Fibroblast of lung (primary cell): Measurements from ENCODE around the gene TNIP1.

Source experiments
- EZH2 ChIP-seq: IDR thresholded peaks from 2 replicates; pipeline ENCODE4 v1.5.1; 2012; ENCODE audit warnings: low read length, control low read depth, mild to moderate bottlenecking; ENCODE audit errors: missing control alignments
- TF ChIP-seq, protein P1 (sequence below), 2 donors: IDR thresholded peaks in 1 of 2; conservative IDR thresholded peaks in 1 of 2; 1 replicate in 1 of 2; 2 replicates in 1 of 2; pipeline ENCODE4 v1.5.1; 2011 to 2012; ENCODE audit warnings: low read length in 2 of 2, control low read depth in 1 of 2, inconsistent platforms in 1 of 2, low read depth in 1 of 2, mild to moderate bottlenecking in 1 of 2

DNA sequence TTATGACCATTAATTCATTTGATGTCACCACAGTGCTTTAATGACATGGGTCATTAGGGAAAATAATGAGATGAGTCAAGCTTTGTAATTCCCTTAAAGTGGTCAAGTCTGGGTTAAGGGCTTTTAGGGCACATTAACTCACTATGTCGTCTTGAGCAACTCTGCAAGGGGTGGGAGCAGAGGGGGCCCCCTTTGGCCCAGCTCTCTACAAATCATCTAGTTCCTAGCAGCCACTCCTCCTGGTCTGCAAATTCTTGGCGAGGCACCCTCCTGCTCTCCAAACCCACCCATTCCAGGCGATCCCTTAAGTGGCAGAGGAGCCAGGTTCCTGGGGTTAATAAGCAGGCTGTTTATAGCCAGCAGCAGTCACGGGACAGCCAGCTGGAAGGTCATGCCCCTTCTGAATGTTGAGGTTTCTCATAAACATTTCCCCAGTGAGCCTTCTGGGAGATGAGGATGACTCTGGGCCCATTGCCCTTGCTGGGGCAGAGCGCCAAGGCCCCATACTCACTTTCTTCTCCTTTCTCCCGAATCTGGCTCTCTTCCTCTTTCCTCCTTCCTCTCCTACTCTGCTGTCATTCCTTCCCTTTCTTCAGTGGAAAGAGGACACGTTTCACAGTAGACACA lies 74.8 kb downstream of the TNIP1 start:
- TF ChIP-seq, protein P1, sequence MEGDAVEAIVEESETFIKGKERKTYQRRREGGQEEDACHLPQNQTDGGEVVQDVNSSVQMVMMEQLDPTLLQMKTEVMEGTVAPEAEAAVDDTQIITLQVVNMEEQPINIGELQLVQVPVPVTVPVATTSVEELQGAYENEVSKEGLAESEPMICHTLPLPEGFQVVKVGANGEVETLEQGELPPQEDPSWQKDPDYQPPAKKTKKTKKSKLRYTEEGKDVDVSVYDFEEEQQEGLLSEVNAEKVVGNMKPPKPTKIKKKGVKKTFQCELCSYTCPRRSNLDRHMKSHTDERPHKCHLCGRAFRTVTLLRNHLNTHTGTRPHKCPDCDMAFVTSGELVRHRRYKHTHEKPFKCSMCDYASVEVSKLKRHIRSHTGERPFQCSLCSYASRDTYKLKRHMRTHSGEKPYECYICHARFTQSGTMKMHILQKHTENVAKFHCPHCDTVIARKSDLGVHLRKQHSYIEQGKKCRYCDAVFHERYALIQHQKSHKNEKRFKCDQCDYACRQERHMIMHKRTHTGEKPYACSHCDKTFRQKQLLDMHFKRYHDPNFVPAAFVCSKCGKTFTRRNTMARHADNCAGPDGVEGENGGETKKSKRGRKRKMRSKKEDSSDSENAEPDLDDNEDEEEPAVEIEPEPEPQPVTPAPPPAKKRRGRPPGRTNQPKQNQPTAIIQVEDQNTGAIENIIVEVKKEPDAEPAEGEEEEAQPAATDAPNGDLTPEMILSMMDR (conservative IDR thresholded peaks at IDR 0.05 in 1 of 2, IDR thresholded peaks at IDR 0.05 in 1 of 2; ENCODE audit: low read depth in 1 of 2, low read length in 2 of 2) = no peak
- no peak for TF ChIP-seq EZH2
